Non-pigmented ciliary epithelial cell (primary cell): Measurements from ENCODE around the gene A3GALT2.
"Not testable (repeated sequence)": the region's sequence is repeated elsewhere in the genome, so short reads cannot be mapped to it uniquely, and the experiment has no call there.

Source experiments
- DNase-seq: peaks from one replicate; pipeline ENCODE4 v3.0.0-alpha.2; 2010; ENCODE audit warnings: low read depth

Gene A3GALT2

GRCh38 chr1:33312413-33312749, 8.5 kb downstream of the A3GALT2 start:
- DNase-seq, result no peak

DNA sequence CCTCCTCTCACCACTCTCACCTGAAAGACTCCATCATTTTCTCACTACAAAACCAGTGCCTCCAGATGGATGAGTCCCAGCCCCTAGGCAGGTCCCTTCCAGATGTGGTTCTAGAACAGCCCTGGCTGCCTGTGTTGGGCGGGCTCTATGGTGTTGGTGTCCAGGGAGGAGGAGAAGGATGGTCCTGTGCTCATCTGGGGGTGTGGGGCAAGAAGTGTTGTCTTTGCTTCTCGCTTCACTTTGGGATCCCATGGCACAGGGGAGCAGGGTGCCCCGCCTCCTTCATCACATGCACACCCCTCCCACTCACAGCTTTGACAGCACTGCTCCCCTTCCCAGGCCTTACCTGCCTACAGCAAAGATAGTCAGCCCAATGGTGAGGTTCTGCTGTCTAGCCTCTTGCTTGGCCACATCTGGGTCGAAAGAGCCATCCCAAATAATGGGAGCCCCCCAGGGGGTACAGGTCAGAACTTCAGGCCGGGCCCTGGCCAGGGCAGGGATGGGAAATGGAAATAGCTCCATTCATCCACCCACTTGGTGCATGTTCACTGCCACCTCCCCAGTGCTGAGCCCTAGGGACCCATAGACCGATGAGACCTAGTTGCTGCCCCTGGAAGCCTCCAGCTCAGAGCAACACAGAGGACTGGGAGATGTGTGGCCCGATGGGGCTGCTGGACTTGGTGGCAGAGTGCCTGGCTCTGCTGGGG, 9.0 kb downstream of the A3GALT2 start:
- no peak for DNase-seq

DNA sequence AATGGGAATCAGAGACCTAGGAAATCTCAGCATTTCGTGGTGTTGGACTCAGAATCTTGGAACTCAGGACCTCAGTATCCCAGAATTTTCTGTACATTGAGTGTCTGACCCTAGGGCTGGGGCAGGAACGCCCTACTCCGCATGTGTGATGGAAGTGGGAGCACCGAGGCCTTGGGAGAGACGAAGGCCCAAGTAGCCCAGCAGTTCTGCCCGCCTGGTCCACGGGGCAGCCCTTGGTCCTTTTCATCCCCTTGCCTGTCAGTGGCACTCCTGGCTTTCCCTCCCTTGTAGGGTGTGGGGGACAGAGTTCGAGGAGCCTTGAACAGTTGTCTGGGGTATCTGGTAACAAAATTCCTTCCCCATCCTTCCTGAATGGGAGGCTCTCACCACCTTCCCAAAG, 10.2 kb downstream of the A3GALT2 start:
- DNase-seq, result no peak

- DNase-seq, result not testable (repeated sequence)
These were observed 11.5 kb downstream of the A3GALT2 start for GRCh38 chr1:33309351-33309750.

- DNase-seq, result no peak
These were observed 13.4 kb downstream of the A3GALT2 start for GRCh38 chr1:33307494-33307864.

DNA sequence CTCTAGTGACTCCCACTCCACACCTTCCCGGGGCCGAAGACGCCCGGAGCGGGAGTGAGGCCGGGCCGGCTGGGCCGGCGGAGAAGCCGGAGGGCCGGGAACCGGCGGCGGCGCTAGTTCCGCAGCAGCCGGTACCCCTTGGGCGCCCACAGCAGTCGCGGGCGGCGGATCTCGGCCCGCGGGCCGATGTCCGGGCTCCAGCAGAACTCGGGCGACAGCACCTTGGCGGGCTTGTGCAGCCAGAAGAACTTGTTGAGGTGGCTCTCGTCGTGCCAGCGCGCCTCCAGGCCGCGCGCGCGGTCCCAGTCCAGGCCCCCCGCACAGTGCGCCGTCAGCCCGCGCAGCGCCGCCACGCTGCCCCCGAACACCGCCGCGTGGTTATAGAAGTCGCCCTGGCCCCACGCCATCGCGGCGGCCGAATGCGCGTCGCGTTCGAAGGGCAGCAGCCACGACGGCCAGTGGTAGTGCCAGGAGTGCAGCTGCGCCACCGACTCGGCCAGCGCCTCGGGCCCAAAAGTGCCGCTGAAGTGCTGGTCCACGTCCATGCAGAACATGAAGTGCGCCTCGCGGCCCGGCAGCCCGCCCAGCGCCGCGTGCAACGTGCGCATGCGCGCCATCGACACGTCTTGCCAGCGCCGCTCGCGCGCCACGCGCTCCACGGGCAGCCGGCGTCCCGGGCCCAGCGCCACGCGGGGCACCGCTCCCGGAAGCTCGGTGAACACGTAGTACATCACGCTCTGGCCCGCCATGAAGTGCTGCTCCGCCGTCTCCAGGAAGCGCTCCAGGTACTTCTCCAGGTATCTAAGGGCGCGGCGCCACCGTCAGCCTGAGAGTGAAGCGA, 14.0 kb downstream of the A3GALT2 start:
- no peak for DNase-seq

GRCh38 chr1:33305816-33306652, 14.9 kb downstream of the A3GALT2 start:
- DNase-seq, result no peak

- DNase-seq, result no peak
These were observed 15.9 kb downstream of the A3GALT2 start for GRCh38 chr1:33305016-33305415.

GRCh38 chr1:33302325-33302724, 18.6 kb downstream of the A3GALT2 start:
- DNase-seq, result no peak

DNA sequence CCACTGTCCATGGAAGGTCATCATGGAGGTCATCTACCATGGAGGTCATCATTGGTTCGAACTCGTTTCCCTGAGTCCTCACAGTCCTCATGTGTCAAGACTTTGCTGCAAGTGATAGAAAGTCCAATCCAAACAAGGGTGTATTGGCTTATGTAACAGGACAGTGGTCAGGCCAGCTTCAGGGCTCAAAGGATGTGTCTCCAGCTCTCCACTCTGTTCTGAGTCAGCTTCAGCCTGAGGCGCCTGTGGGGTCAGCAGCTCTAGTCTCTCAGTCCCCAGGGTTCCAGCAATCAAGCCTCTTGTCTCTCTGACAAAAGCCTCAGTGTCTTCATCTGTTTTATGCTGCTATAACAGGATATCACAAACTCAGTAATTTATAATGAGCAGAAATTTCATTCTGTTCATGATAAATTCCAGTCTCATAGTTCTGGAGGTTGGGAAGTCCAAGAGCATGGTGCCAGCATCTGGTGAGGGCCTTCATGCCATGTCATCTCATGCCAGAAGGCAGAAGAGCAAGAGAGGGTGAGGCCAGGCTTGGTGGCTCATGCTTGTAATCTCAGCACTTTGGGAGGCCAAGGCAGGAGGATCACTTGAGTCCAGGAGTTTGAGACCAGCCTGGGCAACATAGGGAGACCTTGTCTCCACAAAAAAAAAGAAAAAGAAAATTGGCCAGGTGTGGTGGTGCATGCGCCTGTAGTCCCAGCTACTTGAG, 19.5 kb downstream of the A3GALT2 start:
- no peak for DNase-seq

- no peak for DNase-seq
These were observed 20.2 kb downstream of the A3GALT2 start for GRCh38 chr1:33300673-33301072.

- no peak for DNase-seq
These were observed 21.3 kb downstream of the A3GALT2 start for GRCh38 chr1:33299461-33300155.

DNA sequence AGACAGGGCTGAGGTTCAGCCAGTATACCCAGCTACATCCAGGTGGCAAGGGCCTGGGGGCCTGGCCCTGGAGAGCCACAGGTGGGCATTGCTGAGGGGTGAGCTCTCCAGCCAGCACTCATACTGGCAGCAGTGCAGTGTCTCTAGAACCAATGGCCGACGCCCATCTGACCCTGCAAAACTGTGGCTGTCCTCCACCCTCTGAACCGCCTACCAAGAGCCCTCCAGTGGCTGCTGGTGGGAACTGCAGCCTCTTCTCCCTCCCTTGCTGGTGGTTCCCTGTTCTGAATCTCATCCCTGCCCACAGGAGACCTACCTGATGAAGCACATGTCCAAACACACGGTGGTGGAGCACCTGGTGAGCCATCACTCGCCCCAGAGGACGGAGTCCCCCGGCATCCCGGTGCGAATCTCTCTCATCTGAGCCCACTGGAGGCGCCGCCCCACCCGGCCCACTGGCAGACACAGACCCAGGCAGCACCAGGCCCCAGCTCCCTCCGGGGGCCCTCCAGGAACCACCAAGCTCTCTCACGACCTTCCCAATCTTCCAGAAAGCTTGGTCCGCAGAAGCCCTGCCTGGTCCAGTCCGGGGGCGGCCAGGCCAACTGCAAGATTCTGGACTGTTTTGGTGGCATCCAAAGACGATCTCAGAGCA, 22.1 kb downstream of the A3GALT2 start:
- no peak for DNase-seq

DNA sequence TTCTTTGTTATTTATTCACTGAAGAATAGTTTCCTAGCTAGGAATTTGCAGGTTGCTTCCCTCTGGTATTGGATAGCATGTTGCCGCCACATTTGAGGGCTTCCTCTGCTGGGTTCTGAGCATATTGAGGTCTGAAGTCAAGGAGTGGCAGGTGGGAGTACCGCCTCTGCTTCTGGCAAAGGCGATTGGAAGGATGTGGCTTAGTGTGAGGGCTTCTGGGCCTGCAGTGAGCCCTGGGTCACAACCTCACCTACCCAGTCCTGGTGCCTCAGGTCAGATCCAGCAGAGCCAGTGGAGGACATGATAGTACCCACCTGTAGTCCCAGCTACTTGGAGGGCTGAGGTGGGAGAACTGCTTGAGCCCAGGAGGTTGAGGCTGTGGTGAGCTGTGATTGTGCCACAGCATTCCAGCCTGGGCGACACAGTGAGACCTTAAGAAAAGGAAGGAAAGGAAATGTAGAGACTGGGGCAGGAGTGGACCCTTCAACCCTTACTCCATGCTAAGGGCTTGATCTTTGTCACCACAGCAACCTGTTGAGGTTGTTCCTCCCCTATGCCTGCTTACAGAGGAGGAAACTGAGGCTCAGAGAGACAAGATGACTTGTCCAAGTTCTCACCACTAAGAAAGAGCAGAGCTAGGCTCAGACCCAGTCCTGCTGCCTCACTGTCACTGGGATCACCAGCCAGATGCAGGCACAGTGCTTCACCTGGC, 22.8 kb downstream of the A3GALT2 start:
- no peak for DNase-seq

DNA sequence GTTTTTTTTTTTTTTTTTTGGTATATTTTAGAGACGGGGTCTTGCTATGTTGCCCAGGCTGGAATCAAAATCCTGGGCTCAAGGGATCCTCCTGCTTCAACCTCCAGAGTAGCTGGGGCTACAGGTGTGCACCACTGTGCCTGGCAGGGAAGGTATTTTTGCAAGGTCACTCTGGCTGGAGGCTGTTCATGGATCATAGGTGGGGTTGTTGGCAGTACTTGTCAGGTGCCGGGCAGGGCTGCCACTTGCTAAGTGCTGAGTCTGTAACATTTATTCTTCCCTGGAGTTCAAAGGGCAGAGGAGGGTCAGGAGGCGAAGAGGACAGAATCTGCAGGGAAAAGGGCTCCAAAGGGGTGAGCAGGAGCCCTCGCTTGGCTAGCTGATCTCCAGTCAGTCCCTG, 24.1 kb downstream of the A3GALT2 start:
- no peak for DNase-seq

- no peak for DNase-seq
These were observed 24.8 kb downstream of the A3GALT2 start for GRCh38 chr1:33296082-33296458.

GRCh38 chr1:33295450-33296081, 25.3 kb downstream of the A3GALT2 start:
- DNase-seq, result no peak

DNA sequence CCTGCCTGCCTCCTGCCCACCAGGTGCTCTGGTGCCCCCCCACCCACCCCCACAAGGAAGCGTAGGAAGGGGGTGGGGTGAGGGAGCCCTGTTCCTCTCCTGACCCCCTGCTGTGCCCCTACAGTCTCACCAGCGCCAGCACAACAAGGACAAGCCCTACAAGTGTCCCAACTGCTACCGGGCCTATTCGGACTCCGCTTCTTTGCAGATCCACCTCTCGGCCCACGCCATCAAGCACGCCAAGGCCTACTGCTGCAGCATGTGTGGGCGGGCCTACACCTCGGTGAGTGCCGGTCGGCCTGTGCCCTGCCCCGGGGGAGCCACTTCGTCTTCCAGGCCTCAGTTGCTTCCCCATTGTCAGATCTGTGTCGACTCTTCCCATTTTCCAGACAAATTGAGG, 25.9 kb downstream of the A3GALT2 start:
- DNase-seq, result no peak

GRCh38 chr1:33294071-33295010, 26.6 kb downstream of the A3GALT2 start:
- DNase-seq, result no peak
